Osteocyte (in vitro differentiated cells): ENCODE results near the gene OST4. TPM values are rescaled to one million over a fixed set of nuclear protein-coding genes. Genes with fewer than 3 reads are reported as not detected.

Source experiments
- DNase-seq: peaks from one replicate; pipeline ENCODE4 v3.0.0; 2021; ENCODE audit warnings: mixed read lengths; ENCODE audit not compliant: unreplicated experiment; ENCODE audit errors: extremely low spot score
- H3K27ac Mint-ChIP-seq: one replicate; pipeline ENCODE4 v1.8.0; 2021; ENCODE audit warnings: mild to moderate bottlenecking, mixed read lengths; ENCODE audit not compliant: unreplicated experiment
- H3K27me3 Mint-ChIP-seq: one replicate; pipeline ENCODE4 v1.8.0; 2021; ENCODE audit warnings: mixed read lengths; ENCODE audit not compliant: unreplicated experiment
- H3K36me3 Mint-ChIP-seq: one replicate; pipeline ENCODE4 v1.8.0; 2021; ENCODE audit warnings: mixed read lengths; ENCODE audit not compliant: unreplicated experiment
- H3K4me1 Mint-ChIP-seq: one replicate; pipeline ENCODE4 v1.8.0; 2021; ENCODE audit warnings: mixed read lengths; ENCODE audit not compliant: unreplicated experiment
- H3K4me3 Mint-ChIP-seq: one replicate; pipeline ENCODE4 v1.8.0; 2021; ENCODE audit warnings: mild to moderate bottlenecking, moderate library complexity, mixed read lengths; ENCODE audit not compliant: unreplicated experiment
- H3K9me3 Mint-ChIP-seq: one replicate; pipeline ENCODE4 v1.8.0; 2021; ENCODE audit warnings: mixed read lengths; ENCODE audit not compliant: unreplicated experiment
- CTCF ChIP-seq: fragments of 200-600 bp; sonication (generic); IDR thresholded peaks from 2 replicates; pipeline ENCODE4 v1.5.0; 2021; ENCODE audit warnings: antibody characterized with exemption, mild to moderate bottlenecking, moderate library complexity
- total RNA-seq: library from RNA; stranded (reverse); gene quantifications from 2 replicates; pipeline ENCODE4 v1.2.1, GENCODE V29; 2021

OST4 gene
- total RNA-seq, 1 donor from 2014 or later: 380 TPM

- Mint-ChIP-seq H3K9me3 (no peaks in the 10 kb centered on the region), H3K27ac (peak overlapping the region; percentile 80), H3K4me1 (peaks cover 21% of the 10 kb centered on the region), H3K36me3 (peaks cover 4% of the 10 kb centered on the region), H3K4me3 (peak overlapping the region; percentile 79), H3K27me3 (no peaks in the 10 kb centered on the region)
- peak; percentile 90 for TF ChIP-seq CTCF
- DNase-seq: peak; percentile 99
Observed at GRCh38 chr2:27086090-27086723, 14.8 kb upstream of the OST4 start.

GRCh38 chr2:27085673-27086089, 14.2 kb upstream of the OST4 start:
- peaks cover 4% of the 10 kb centered on the region for H3K36me3 Mint-ChIP-seq
- peak overlapping the region; percentile 80 for H3K27ac Mint-ChIP-seq
- peaks cover 26% of the 10 kb centered on the region for H3K4me1 Mint-ChIP-seq
- no peaks in the 10 kb centered on the region for H3K27me3 Mint-ChIP-seq
- peak overlapping the region; percentile 61 for H3K4me3 Mint-ChIP-seq
- no peak for DNase-seq
- H3K9me3 Mint-ChIP-seq: no peaks in the 10 kb centered on the region
- peak; percentile 45 for TF ChIP-seq CTCF

GRCh38 chr2:27085062-27085672, 13.7 kb upstream of the OST4 start:
- Mint-ChIP-seq H3K9me3 (no peaks in the 10 kb centered on the region), H3K4me3 (peak overlapping the region; percentile 61), H3K4me1 (peaks cover 32% of the 10 kb centered on the region), H3K27me3 (no peaks in the 10 kb centered on the region), H3K36me3 (peaks cover 4% of the 10 kb centered on the region), H3K27ac (peak overlapping the region; percentile 80)
- no peak for DNase-seq
- no peak for TF ChIP-seq CTCF

GRCh38 chr2:27084297-27085061, 13.0 kb upstream of the OST4 start:
- H3K9me3 Mint-ChIP-seq: no peaks in the 10 kb centered on the region
- no peak for TF ChIP-seq CTCF
- no peaks in the 10 kb centered on the region for H3K27me3 Mint-ChIP-seq
- DNase-seq: no peak
- peaks cover 38% of the 10 kb centered on the region for H3K4me1 Mint-ChIP-seq
- H3K27ac Mint-ChIP-seq: no peak overlapping the region
- H3K4me3 Mint-ChIP-seq: no peak overlapping the region
- H3K36me3 Mint-ChIP-seq: peaks cover 4% of the 10 kb centered on the region
